Kidney glomerular epithelial cell (primary cell): ENCODE data around the gene KIAA0513.
"Not testable (repeated sequence)": the region's sequence is repeated elsewhere in the genome, so short reads cannot be mapped to it uniquely, and the experiment has no call there.

Experiments
- DNase-seq: peaks from one replicate; lab custom pipeline; 2025; lab: John Stamatoyannopoulos, UW

The KIAA0513 gene

GRCh38 chr16:85113168-85113733, 85.7 kb downstream of the KIAA0513 start:
- no peak for DNase-seq

- no peak for DNase-seq
Measured at GRCh38 chr16:85113913-85114312, 86.3 kb downstream of the KIAA0513 start.

- DNase-seq = peak; percentile 65
Measured at GRCh38 chr16:85114909-85115567, 87.4 kb downstream of the KIAA0513 start.

GRCh38 chr16:85117418-85117817, 89.8 kb downstream of the KIAA0513 start:
- no peak for DNase-seq

GRCh38 chr16:85120006-85120340, 92.4 kb downstream of the KIAA0513 start:
- no peak for DNase-seq

- DNase-seq = not testable (repeated sequence)
Measured at GRCh38 chr16:85123441-85123840, 95.8 kb downstream of the KIAA0513 start.

GRCh38 chr16:85123891-85124635, 96.5 kb downstream of the KIAA0513 start:
- DNase-seq = no peak

- DNase-seq = no peak
Measured at GRCh38 chr16:85124636-85125346, 97.2 kb downstream of the KIAA0513 start.

- DNase-seq = no peak
Measured at GRCh38 chr16:85125570-85126393, 98.2 kb downstream of the KIAA0513 start.

- no peak for DNase-seq
Measured at GRCh38 chr16:85126394-85126704, 98.8 kb downstream of the KIAA0513 start.

- DNase-seq = peak; percentile 38
Measured at GRCh38 chr16:85126705-85127378, 99.2 kb downstream of the KIAA0513 start.

- no peak for DNase-seq
Measured at GRCh38 chr16:85127379-85127723, 99.8 kb downstream of the KIAA0513 start.

GRCh38 chr16:85128079-85128837, 100.7 kb downstream of the KIAA0513 start:
- DNase-seq = no peak

GRCh38 chr16:85129876-85130704, 102.5 kb downstream of the KIAA0513 start:
- DNase-seq = no peak

GRCh38 chr16:85130705-85131028, 103.1 kb downstream of the KIAA0513 start:
- no peak for DNase-seq

GRCh38 chr16:85132456-85133289, 105.1 kb downstream of the KIAA0513 start:
- no peak for DNase-seq

GRCh38 chr16:85133290-85133599, 105.7 kb downstream of the KIAA0513 start:
- DNase-seq = no peak

GRCh38 chr16:85134076-85134788, 106.6 kb downstream of the KIAA0513 start:
- DNase-seq = no peak

- DNase-seq = no peak
Measured at GRCh38 chr16:85134789-85135142, 107.2 kb downstream of the KIAA0513 start.
